Neural cell (in vitro differentiated cells): ENCODE measurements around the gene SDK1.

Experiments used
- POLR2AphosphoS5 ChIP-seq: IDR thresholded peaks from 2 replicates; pipeline ENCODE4 v1.6.1; 2012
- RAD21 ChIP-seq: fragments of 450-650 bp; conservative IDR thresholded peaks from 2 replicates; pipeline ENCODE4 v1.6.1; 2014; ENCODE audit warnings: antibody characterized with exemption, mild to moderate bottlenecking, moderate library complexity
- SMC3 ChIP-seq: fragments of 450-650 bp; conservative IDR thresholded peaks from 2 replicates; pipeline ENCODE4 v1.6.1; 2014; ENCODE audit warnings: antibody characterized with exemption, mild to moderate bottlenecking, moderate library complexity; ENCODE audit not compliant: poor library complexity
- TF ChIP-seq, protein P1 (sequence below): fragments of 450-650 bp; IDR thresholded peaks from 2 replicates; pipeline ENCODE4 v1.5.1; 2014; ENCODE audit warnings: antibody characterized with exemption, mild to moderate bottlenecking, moderate library complexity; ENCODE audit not compliant: poor library complexity, severe bottlenecking
- TF ChIP-seq, protein P2 (sequence below): IDR thresholded peaks from 2 replicates; pipeline ENCODE4 v1.6.1; 2012; ENCODE audit warnings: borderline replicate concordance

DNA sequence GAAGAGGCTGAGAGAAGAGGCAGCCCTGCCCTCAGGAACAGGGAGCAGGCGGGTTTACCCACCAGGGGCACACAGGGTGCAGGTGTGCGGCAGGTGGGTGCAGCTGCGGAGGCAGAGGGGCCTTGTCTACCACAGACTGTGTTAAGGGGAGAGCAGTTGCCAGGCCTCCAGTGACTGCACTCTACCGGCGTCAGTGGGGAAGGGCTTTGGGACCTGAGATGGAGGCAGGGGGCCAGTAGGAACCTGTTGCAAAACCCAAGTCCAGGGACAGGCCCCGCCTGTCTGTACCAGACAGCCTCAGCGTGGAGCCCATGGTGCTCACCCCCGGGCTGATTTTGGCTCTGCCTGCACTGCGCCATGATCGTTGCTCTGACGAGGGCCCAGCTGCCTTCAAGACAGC is 873.4 kb downstream of the SDK1 start:
- TF ChIP-seq, protein P1, sequence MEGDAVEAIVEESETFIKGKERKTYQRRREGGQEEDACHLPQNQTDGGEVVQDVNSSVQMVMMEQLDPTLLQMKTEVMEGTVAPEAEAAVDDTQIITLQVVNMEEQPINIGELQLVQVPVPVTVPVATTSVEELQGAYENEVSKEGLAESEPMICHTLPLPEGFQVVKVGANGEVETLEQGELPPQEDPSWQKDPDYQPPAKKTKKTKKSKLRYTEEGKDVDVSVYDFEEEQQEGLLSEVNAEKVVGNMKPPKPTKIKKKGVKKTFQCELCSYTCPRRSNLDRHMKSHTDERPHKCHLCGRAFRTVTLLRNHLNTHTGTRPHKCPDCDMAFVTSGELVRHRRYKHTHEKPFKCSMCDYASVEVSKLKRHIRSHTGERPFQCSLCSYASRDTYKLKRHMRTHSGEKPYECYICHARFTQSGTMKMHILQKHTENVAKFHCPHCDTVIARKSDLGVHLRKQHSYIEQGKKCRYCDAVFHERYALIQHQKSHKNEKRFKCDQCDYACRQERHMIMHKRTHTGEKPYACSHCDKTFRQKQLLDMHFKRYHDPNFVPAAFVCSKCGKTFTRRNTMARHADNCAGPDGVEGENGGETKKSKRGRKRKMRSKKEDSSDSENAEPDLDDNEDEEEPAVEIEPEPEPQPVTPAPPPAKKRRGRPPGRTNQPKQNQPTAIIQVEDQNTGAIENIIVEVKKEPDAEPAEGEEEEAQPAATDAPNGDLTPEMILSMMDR = no peak
- TF ChIP-seq, protein P2, sequence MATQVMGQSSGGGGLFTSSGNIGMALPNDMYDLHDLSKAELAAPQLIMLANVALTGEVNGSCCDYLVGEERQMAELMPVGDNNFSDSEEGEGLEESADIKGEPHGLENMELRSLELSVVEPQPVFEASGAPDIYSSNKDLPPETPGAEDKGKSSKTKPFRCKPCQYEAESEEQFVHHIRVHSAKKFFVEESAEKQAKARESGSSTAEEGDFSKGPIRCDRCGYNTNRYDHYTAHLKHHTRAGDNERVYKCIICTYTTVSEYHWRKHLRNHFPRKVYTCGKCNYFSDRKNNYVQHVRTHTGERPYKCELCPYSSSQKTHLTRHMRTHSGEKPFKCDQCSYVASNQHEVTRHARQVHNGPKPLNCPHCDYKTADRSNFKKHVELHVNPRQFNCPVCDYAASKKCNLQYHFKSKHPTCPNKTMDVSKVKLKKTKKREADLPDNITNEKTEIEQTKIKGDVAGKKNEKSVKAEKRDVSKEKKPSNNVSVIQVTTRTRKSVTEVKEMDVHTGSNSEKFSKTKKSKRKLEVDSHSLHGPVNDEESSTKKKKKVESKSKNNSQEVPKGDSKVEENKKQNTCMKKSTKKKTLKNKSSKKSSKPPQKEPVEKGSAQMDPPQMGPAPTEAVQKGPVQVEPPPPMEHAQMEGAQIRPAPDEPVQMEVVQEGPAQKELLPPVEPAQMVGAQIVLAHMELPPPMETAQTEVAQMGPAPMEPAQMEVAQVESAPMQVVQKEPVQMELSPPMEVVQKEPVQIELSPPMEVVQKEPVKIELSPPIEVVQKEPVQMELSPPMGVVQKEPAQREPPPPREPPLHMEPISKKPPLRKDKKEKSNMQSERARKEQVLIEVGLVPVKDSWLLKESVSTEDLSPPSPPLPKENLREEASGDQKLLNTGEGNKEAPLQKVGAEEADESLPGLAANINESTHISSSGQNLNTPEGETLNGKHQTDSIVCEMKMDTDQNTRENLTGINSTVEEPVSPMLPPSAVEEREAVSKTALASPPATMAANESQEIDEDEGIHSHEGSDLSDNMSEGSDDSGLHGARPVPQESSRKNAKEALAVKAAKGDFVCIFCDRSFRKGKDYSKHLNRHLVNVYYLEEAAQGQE = no peak
- TF ChIP-seq POLR2AphosphoS5 (no peak), SMC3 (no peak), RAD21 (no peak)
